Measurements from ENCODE around the gene WDR76. TPM values are rescaled to one million over a fixed set of nuclear protein-coding genes. Genes with fewer than 3 reads are reported as not detected.

Gene WDR76
- polyA plus RNA-seq (2013, experiment 1 of 2): 17.0 TPM
- polyA plus RNA-seq (2013, experiment 2 of 2): 17.8 TPM

DNA sequence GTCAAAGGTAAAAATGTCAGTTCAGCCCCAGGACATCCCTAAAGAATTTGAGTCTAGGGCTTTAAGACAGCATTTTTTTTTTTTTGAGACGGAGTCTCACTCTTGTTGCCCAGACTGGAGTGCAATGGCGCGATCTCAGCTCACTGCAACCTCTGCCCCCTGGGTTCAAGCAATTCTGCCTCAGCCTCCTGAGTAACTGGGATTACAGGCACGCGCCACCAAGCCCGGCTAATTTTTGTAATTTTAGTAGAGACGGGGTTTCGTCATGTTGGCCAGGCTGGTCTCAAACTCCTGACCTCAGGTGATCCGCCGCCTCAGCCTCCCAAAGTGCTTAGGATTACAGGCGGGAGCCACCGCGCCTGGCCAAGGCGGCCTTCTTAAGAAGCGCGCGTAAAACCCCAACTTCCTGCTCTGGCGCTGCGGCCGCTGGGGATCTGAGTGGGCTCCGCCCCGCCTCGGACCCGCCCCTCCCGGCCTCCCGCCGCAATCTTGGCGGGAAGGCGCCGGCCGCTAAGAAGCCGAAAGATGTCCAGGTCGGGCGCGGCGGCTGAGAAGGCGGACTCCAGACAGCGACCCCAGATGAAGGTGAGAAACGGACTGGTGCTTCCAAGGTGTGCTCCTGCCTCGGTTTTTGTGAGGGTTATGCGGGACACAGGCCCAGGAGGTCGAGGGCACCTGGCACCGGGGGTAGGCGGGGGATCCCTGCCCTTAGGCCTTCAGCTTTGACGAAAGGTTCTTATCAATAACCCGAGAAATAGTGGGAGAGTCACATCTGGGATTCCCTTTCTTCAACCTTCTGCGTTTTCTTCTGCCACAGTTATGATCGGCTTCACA lies at the start of gene WDR76:
WDR76 (plus strand) TSS at position 495 of the 834 bp plus-strand sequence; CDS start at position 526, 31 bp downstream.
- peak within 1 kb of the TSS; percentile 83 for H3K9ac ChIP-seq (ENCODE audit: low read depth, low read length)
- no peaks in the 10 kb centered on the region; the same call in 1 of the 2 replicates for H3K4me1 ChIP-seq (ENCODE audit: insufficient read depth, low read length)
- peak within 1 kb of the TSS; percentile 76 for H3K4me3 ChIP-seq (ENCODE audit: low read length)
- H3K27me3 ChIP-seq (ENCODE audit: insufficient read depth, low read length): peaks cover 8% of the 10 kb centered on the region; the same call in 1 of the 2 replicates
- H3K9me3 ChIP-seq (ENCODE audit: insufficient read depth, low read depth, low read length): peaks cover 5% of the 10 kb centered on the region; the same call in 1 of the 2 replicates
- WGBS: 14% methylated on average over 48 of the region's 48 CpGs
- peaks cover 20% of the 10 kb centered on the region for H3K36me3 ChIP-seq (ENCODE audit: insufficient read depth, low read length)
- H3K27ac ChIP-seq (ENCODE audit: low read depth, low read length): peak within 1 kb of the TSS; percentile 67

DNA sequence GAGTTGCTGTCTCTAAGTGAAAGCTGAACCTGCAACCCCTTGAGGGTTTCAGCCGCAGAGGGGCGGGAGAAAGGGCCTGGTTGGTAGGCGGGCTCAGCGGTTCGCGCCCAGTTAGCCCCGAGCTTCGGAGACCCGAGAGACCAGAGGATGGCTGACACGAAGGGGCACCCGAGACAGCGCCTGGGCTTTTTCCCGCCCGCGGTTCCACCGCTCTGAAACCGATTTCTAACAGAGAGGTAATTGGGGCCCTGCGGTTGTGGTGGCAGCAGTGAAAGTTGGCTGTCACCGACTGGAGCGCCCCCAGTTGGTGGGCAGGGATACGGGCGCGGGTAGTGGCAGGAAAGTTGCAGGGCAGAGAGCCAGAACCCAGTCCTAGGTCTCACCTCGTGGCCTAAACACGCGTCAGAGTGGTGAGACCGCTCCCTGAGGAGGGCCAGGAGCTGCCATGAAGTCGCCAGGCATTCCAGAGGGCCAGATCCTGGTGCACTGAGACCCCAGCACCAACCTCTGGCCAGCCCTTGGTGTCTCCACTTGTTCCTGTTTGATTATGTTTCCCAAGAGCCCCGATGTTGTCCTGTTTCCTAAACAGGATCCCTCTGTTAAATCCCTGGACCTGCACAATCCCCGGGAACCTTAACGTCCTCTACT lies 49.4 kb upstream of the WDR76 start:
- peak overlapping the region; percentile 31; the same call in 1 of the 2 replicates for H3K27ac ChIP-seq (ENCODE audit: low read depth, low read length)

DNA sequence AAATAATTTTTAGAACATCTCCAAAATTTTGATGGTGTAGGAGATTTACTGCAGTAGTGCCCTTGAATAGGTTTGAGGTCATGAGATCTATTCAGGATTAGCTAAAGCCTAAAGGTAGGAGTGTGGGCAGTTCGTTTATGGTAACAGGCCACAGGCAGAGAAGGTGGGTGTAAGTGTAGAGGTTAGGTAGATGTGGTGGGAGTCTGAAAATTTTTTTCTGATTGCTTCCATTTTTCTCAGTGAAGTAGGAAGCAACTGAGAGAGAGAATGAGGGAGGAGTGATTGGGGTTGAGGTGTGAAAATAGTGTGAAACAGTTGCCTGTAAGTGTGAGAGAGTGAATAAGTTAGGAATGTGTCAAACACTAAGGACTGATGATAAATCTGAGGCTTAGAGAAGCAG lies 47.8 kb upstream of the WDR76 start:
- Histone ChIP-seq H3K36me3 (ENCODE audit: insufficient read depth, low read length) (peaks cover 5% of the 10 kb centered on the region), H3K4me1 (ENCODE audit: insufficient read depth, low read length) (0 out of 2 replicates have a peak, but pooled peaks cover 7% of the 10 kb centered on the region), H3K4me3 (ENCODE audit: low read length) (no peak overlapping the region), H3K27ac (ENCODE audit: low read depth, low read length) (no peak overlapping the region), H3K9me3 (ENCODE audit: insufficient read depth, low read depth, low read length) (no peaks in the 10 kb centered on the region), H3K9ac (ENCODE audit: low read depth, low read length) (no peak overlapping the region), H3K27me3 (ENCODE audit: insufficient read depth, low read length) (peaks cover 11% of the 10 kb centered on the region; the same call in 1 of the 2 replicates)
- WGBS: 89% methylated on average over 1 of the region's 1 CpG

More for the DNA sequence above, 49.4 kb upstream of the WDR76 start:
- H3K9me3 ChIP-seq (ENCODE audit: insufficient read depth, low read depth, low read length): no peaks in the 10 kb centered on the region
- peak overlapping the region; percentile 58 for H3K9ac ChIP-seq (ENCODE audit: low read depth, low read length)
- H3K36me3 ChIP-seq (ENCODE audit: insufficient read depth, low read length): peaks cover 19% of the 10 kb centered on the region
- H3K4me1 ChIP-seq (ENCODE audit: insufficient read depth, low read length): 0 out of 2 replicates have a peak, but pooled peaks cover 7% of the 10 kb centered on the region
- peaks cover 11% of the 10 kb centered on the region; the same call in 1 of the 2 replicates for H3K27me3 ChIP-seq (ENCODE audit: insufficient read depth, low read length)
- H3K4me3 ChIP-seq (ENCODE audit: low read length): peak overlapping the region; percentile 71
- 5% methylated on average over 31 of the region's 31 CpGs for WGBS

DNA sequence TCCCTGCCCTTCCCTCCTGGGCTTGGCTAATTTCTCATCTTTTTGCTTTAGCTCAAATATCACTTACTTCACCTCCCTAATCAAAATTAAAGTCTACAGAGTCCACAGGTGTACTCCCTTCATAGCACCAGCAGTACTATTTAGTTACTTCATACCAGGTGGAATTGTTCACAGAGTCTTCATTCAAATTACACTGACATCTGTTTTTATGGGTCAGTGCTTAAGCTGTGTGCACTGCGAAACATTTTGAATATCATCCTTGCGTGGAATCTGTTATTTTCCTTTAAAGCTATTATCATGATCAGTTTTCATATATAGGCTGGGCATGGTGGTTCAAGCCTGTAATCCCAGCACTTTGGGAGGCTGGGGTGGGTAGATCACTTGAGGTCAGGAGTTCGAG lies 37.4 kb upstream of the WDR76 start:
- Histone ChIP-seq H3K36me3 (ENCODE audit: insufficient read depth, low read length) (peaks cover 12% of the 10 kb centered on the region), H3K9me3 (ENCODE audit: insufficient read depth, low read depth, low read length) (no peaks in the 10 kb centered on the region), H3K4me1 (ENCODE audit: insufficient read depth, low read length) (peaks cover 13% of the 10 kb centered on the region), H3K27ac (ENCODE audit: low read depth, low read length) (no peak overlapping the region), H3K27me3 (ENCODE audit: insufficient read depth, low read length) (no peaks in the 10 kb centered on the region), H3K9ac (ENCODE audit: low read depth, low read length) (no peak overlapping the region), H3K4me3 (ENCODE audit: low read length) (no peak overlapping the region)
- WGBS: 99% methylated on average over 3 of the region's 3 CpGs

GRCh38 chr15:43791993-43792760 lies 34.6 kb upstream of the WDR76 start, which contains the start of gene SERF2:
Gene SERF2 (plus strand): TSS chr15:43792320. CDS start chr15:43792377, 57 bp downstream.
- H3K4me3 ChIP-seq (ENCODE audit: low read length): peak within 1 kb of the TSS; percentile 98
- H3K9me3 ChIP-seq (ENCODE audit: insufficient read depth, low read depth, low read length): no peaks in the 10 kb centered on the region
- under 1% methylated on average over 66 of the region's 66 CpGs for WGBS
- H3K9ac ChIP-seq (ENCODE audit: low read depth, low read length): peak within 1 kb of the TSS; percentile 97
- H3K27ac ChIP-seq (ENCODE audit: low read depth, low read length): peak within 1 kb of the TSS; percentile 87
- peaks cover 32% of the 10 kb centered on the region for H3K4me1 ChIP-seq (ENCODE audit: insufficient read depth, low read length)
- peaks cover 40% of the 10 kb centered on the region for H3K36me3 ChIP-seq (ENCODE audit: insufficient read depth, low read length)
- H3K27me3 ChIP-seq (ENCODE audit: insufficient read depth, low read length): no peaks in the 10 kb centered on the region

GRCh38 chr15:43792761-43793476 lies 33.9 kb upstream of the WDR76 start:
- WGBS: 8% methylated on average over 33 of the region's 33 CpGs
- Histone ChIP-seq H3K27ac (ENCODE audit: low read depth, low read length) (peak overlapping the region; percentile 87), H3K4me1 (ENCODE audit: insufficient read depth, low read length) (peaks cover 32% of the 10 kb centered on the region), H3K36me3 (ENCODE audit: insufficient read depth, low read length) (peaks cover 40% of the 10 kb centered on the region), H3K9me3 (ENCODE audit: insufficient read depth, low read depth, low read length) (no peaks in the 10 kb centered on the region), H3K9ac (ENCODE audit: low read depth, low read length) (peak overlapping the region; percentile 97), H3K27me3 (ENCODE audit: insufficient read depth, low read length) (no peaks in the 10 kb centered on the region), H3K4me3 (ENCODE audit: low read length) (peak overlapping the region; percentile 98)

DNA sequence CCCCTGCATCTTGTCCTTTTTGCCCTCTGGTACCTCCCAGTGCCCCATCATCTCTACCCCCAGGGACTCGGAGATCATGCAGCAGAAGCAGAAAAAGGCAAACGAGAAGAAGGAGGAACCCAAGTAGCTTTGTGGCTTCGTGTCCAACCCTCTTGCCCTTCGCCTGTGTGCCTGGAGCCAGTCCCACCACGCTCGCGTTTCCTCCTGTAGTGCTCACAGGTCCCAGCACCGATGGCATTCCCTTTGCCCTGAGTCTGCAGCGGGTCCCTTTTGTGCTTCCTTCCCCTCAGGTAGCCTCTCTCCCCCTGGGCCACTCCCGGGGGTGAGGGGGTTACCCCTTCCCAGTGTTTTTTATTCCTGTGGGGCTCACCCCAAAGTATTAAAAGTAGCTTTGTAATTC lies 33.2 kb upstream of the WDR76 start:
- Histone ChIP-seq H3K36me3 (ENCODE audit: insufficient read depth, low read length) (peaks cover 44% of the 10 kb centered on the region), H3K4me3 (ENCODE audit: low read length) (peak overlapping the region; percentile 98), H3K9ac (ENCODE audit: low read depth, low read length) (0 out of 2 replicates have a peak overlapping the region, but pooled peaks have one; percentile 97), H3K27me3 (ENCODE audit: insufficient read depth, low read length) (no peaks in the 10 kb centered on the region), H3K4me1 (ENCODE audit: insufficient read depth, low read length) (peaks cover 32% of the 10 kb centered on the region), H3K9me3 (ENCODE audit: insufficient read depth, low read depth, low read length) (no peaks in the 10 kb centered on the region), H3K27ac (ENCODE audit: low read depth, low read length) (no peak overlapping the region)
- WGBS: 92% methylated on average over 10 of the region's 10 CpGs

- Histone ChIP-seq H3K9me3 (ENCODE audit: insufficient read depth, low read depth, low read length) (no peaks in the 10 kb centered on the region), H3K9ac (ENCODE audit: low read depth, low read length) (no peak overlapping the region), H3K4me3 (ENCODE audit: low read length) (0 out of 2 replicates have a peak overlapping the region, but pooled peaks have one; percentile 9), H3K27ac (ENCODE audit: low read depth, low read length) (peak overlapping the region; percentile 39; the same call in 1 of the 2 replicates), H3K27me3 (ENCODE audit: insufficient read depth, low read length) (no peaks in the 10 kb centered on the region), H3K36me3 (ENCODE audit: insufficient read depth, low read length) (peaks cover 52% of the 10 kb centered on the region), H3K4me1 (ENCODE audit: insufficient read depth, low read length) (peaks cover 33% of the 10 kb centered on the region)
- WGBS: 94% methylated on average over 9 of the region's 9 CpGs
Measured at GRCh38 chr15:43794269-43795037, 32.3 kb upstream of the WDR76 start.

- no peak overlapping the region for H3K4me3 ChIP-seq (ENCODE audit: low read length)
- no peaks in the 10 kb centered on the region for H3K27me3 ChIP-seq (ENCODE audit: insufficient read depth, low read length)
- peak overlapping the region; percentile 39; the same call in 1 of the 2 replicates for H3K27ac ChIP-seq (ENCODE audit: low read depth, low read length)
- no peak overlapping the region for H3K9ac ChIP-seq (ENCODE audit: low read depth, low read length)
- H3K36me3 ChIP-seq (ENCODE audit: insufficient read depth, low read length): peaks cover 59% of the 10 kb centered on the region
- 90% methylated on average over 2 of the region's 2 CpGs for WGBS
- peaks cover 40% of the 10 kb centered on the region for H3K4me1 ChIP-seq (ENCODE audit: insufficient read depth, low read length)
- H3K9me3 ChIP-seq (ENCODE audit: insufficient read depth, low read depth, low read length): no peaks in the 10 kb centered on the region
Measured at GRCh38 chr15:43795197-43795596, 31.6 kb upstream of the WDR76 start.

All from HUES64 (cell line).